GM12801 (cell line): Measurements from ENCODE around the gene SLC44A5.

ENCODE experiments used
- CTCF ChIP-seq: IDR thresholded peaks from one replicate; pipeline ENCODE4 v1.5.1; 2011; ENCODE audit warnings: control low read depth; ENCODE audit not compliant: insufficient read length; ENCODE audit errors: extremely low read depth

SLC44A5 gene

GRCh38 chr1:75275631-75276030 lies 335.3 kb downstream of the SLC44A5 start:
- TF ChIP-seq CTCF, result no peak

- no peak for TF ChIP-seq CTCF
Measured at GRCh38 chr1:75274920-75275506, 335.9 kb downstream of the SLC44A5 start.

- TF ChIP-seq CTCF, result no peak
Measured at GRCh38 chr1:75273110-75273509, 337.8 kb downstream of the SLC44A5 start.

- TF ChIP-seq CTCF, result no peak
Measured at GRCh38 chr1:75265792-75266191, 345.1 kb downstream of the SLC44A5 start.

GRCh38 chr1:75264112-75264511 lies 346.8 kb downstream of the SLC44A5 start:
- TF ChIP-seq CTCF, result no peak

GRCh38 chr1:75258351-75258750 lies 352.6 kb downstream of the SLC44A5 start:
- TF ChIP-seq CTCF, result no peak

- no peak for TF ChIP-seq CTCF
Measured at GRCh38 chr1:75257424-75257823, 353.5 kb downstream of the SLC44A5 start.
